Skeletal muscle satellite cell (primary cell): ENCODE results near the gene ADCY3.
"Not testable (repeated sequence)": the region's sequence is repeated elsewhere in the genome, so short reads cannot be mapped to it uniquely, and the experiment has no call there.

Experiments used
- H3K27me3 ChIP-seq: 2 replicates; pipeline ENCODE4 v1.7.0; 2013; ENCODE audit warnings: low read length; ENCODE audit not compliant: control insufficient read depth, insufficient read depth
- H3K36me3 ChIP-seq: 2 replicates; pipeline ENCODE4 v1.7.0; 2013; ENCODE audit warnings: mild to moderate bottlenecking, control low read depth, low read length; ENCODE audit not compliant: insufficient read depth
- H3K4me1 ChIP-seq: 2 replicates; pipeline ENCODE4 v1.7.0; 2013; ENCODE audit warnings: low read length; ENCODE audit not compliant: control insufficient read depth, insufficient read depth
- H3K4me2 ChIP-seq: 2 replicates; pipeline ENCODE4 v1.7.0; 2013; ENCODE audit warnings: mild to moderate bottlenecking, low read length
- H3K4me3 ChIP-seq: 2 replicates; pipeline ENCODE4 v1.7.0; 2013; ENCODE audit warnings: low read length
- H3K9ac ChIP-seq: 2 replicates; pipeline ENCODE4 v1.7.0; 2013; ENCODE audit warnings: mild to moderate bottlenecking, low read depth, low read length, moderate library complexity
- H3K9me3 ChIP-seq: replicated peaks from 2 replicates; pipeline ENCODE4 v1.7.0; 2013; ENCODE audit warnings: mild to moderate bottlenecking, control low read depth, low read length

ADCY3 gene

DNA sequence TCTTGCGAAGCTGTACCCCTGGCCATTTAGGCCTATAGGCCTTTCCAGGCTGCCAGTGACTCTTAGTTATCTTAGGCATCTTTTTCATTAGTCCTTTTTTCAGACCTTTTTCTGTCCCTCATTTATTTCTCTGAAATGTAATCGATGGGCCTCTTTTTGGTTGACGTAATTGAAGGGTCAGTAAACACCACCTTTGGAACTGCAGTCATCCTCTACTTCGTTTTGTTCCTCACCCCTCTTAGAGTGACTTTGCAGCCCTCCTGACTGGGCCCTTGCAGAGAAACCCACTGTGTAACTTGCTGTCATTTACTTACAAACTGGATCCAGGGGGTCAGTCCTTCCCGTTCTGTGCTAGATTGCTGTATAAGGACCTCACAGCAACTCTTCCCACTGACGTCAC is 103.6 kb downstream of the ADCY3 start:
- Histone ChIP-seq H3K4me3 (no peak overlapping the region), H3K36me3 (peaks cover 57% of the 10 kb centered on the region), H3K4me2 (no peak overlapping the region), H3K9me3 (no peaks in the 10 kb centered on the region), H3K9ac (no peak overlapping the region), H3K27me3 (no peaks in the 10 kb centered on the region), H3K4me1 (peaks cover 18% of the 10 kb centered on the region)

DNA sequence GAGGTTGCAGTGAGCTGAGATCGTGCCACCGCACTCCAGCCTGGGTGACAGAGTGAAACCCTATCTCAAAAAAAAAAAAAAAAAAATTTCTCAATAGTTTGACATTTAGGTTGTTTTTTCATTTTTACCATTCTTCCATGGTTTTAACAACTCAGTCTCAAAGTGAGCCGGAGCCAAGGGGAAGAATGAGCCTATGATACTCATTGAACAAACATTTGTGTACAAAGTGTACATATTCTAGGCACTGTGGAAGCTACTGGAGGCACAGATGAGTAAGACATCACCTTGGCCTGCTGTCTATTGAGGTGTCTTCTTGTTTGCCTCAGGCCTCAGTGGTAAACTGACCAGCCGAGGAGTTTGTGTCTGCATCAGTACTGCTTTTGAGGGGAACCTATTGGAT is 104.9 kb downstream of the ADCY3 start:
- Histone ChIP-seq H3K4me3 (no peak overlapping the region), H3K36me3 (peaks cover 46% of the 10 kb centered on the region), H3K9ac (no peak overlapping the region), H3K4me2 (no peak overlapping the region), H3K9me3 (no peaks in the 10 kb centered on the region), H3K4me1 (peaks cover 18% of the 10 kb centered on the region), H3K27me3 (no peaks in the 10 kb centered on the region)

DNA sequence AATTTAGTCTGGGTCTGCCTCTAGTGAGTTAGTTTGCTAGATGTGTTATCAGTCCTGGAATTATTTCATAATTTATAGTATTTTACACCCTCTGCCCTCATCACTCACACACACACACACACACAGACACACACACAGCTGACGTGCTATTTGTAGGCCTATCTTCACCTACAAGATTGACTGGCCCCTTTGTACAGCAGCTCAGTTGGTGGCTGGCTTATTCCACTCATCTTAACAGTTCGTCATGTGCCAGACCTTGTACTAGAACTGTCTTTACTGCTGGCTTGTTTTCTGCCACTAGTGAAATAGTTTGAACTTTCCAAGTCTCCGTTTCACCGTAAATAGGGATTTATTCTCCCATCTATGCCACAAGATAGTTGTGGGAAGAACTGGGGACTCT is 105.5 kb downstream of the ADCY3 start:
- Histone ChIP-seq H3K4me1 (peaks cover 22% of the 10 kb centered on the region), H3K27me3 (no peaks in the 10 kb centered on the region), H3K4me2 (no peak overlapping the region), H3K36me3 (peaks cover 42% of the 10 kb centered on the region), H3K9me3 (no peaks in the 10 kb centered on the region), H3K4me3 (no peak overlapping the region), H3K9ac (no peak overlapping the region)

DNA sequence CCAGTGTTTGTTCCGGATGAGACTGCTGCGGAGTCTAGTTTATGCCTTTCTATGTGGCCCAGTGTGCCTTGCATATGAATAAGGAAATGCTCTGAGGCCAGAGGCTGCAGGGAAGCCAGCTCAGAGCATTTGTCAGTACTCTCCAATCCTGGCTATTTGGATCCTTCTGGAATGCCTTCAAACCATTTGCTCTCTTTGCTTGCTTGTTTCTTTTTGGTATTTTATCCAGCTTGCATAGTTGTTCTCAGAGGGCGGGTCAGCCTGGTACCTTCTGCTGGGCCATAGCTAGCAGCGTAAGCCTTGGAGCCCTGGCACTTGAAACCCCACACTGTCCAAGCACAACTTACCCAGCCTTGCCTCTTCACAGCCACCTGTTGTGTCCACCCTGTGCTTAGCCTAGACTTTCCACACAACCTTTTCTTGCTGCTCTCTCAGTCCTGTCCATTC is 106.3 kb downstream of the ADCY3 start:
- H3K4me3 ChIP-seq, result no peak overlapping the region

DNA sequence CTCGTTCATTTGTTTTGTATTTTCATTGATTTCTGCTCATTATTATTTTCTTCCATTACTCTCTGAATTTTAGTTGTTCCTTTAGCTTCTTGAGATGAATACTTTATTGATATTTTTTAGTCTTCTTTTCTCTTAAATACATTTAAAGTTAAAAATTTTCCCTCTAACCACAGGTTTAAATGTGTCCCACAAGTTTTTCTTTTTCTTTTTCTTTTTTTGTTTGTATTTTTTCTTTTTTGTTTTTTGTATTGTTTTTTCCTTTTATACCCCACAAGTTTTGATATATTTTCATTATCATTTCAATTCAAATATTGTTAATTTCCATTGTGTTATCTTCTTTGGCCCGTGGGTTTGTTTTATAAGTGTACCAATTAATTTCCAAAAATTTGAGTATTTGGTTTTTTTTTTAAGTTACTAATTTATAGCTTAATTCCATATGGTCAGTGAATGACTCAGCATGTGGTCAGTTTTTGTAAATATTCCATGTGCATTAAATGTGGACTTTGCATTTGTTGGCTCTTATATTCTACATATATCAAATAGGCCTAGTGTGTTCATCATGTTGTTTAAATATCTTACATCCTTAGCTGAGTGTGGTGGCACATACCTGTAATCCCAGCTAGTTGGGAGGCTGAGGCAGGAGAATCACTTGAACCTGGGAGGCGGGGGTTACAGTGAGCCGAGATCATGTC is 110.6 kb downstream of the ADCY3 start:
- H3K4me1 ChIP-seq, result peaks cover 6% of the 10 kb centered on the region
- H3K27me3 ChIP-seq, result no peaks in the 10 kb centered on the region
- H3K4me3 ChIP-seq, result no peak overlapping the region
- H3K4me2 ChIP-seq, result no peak overlapping the region
- H3K9ac ChIP-seq, result no peak overlapping the region
- H3K9me3 ChIP-seq, result no peaks in the 10 kb centered on the region
- H3K36me3 ChIP-seq, result peaks cover 4% of the 10 kb centered on the region

More for the DNA sequence above, 106.3 kb downstream of the ADCY3 start:
- no peak overlapping the region for H3K4me2 ChIP-seq
- no peaks in the 10 kb centered on the region for H3K9me3 ChIP-seq
- H3K27me3 ChIP-seq, result no peaks in the 10 kb centered on the region
- H3K9ac ChIP-seq, result no peak overlapping the region
- peaks cover 34% of the 10 kb centered on the region for H3K36me3 ChIP-seq
- peaks cover 20% of the 10 kb centered on the region for H3K4me1 ChIP-seq

DNA sequence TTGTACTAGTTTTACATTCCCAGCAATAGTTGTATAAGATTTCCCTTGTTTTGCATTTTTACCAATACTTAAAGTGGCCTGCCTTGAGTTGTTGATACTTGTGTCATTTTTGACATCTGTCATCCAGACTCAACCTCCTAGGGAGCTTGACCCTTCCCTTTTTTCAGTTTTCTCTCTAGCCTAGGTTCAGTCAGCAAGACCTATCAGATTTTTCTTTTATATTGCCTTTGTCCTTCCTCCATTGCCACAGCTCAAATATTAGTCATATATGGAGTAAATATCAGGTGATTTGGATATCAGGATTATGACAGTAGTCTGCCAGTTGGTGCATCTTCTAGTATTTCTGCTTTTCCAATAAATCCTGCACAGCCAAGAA is 113.4 kb downstream of the ADCY3 start:
- H3K9me3 ChIP-seq, result no peaks in the 10 kb centered on the region
- no peak overlapping the region for H3K9ac ChIP-seq
- H3K4me1 ChIP-seq, result peaks cover 6% of the 10 kb centered on the region
- no peak overlapping the region for H3K4me3 ChIP-seq
- H3K27me3 ChIP-seq, result no peaks in the 10 kb centered on the region
- H3K36me3 ChIP-seq, result peaks cover 2% of the 10 kb centered on the region
- no peak overlapping the region for H3K4me2 ChIP-seq

DNA sequence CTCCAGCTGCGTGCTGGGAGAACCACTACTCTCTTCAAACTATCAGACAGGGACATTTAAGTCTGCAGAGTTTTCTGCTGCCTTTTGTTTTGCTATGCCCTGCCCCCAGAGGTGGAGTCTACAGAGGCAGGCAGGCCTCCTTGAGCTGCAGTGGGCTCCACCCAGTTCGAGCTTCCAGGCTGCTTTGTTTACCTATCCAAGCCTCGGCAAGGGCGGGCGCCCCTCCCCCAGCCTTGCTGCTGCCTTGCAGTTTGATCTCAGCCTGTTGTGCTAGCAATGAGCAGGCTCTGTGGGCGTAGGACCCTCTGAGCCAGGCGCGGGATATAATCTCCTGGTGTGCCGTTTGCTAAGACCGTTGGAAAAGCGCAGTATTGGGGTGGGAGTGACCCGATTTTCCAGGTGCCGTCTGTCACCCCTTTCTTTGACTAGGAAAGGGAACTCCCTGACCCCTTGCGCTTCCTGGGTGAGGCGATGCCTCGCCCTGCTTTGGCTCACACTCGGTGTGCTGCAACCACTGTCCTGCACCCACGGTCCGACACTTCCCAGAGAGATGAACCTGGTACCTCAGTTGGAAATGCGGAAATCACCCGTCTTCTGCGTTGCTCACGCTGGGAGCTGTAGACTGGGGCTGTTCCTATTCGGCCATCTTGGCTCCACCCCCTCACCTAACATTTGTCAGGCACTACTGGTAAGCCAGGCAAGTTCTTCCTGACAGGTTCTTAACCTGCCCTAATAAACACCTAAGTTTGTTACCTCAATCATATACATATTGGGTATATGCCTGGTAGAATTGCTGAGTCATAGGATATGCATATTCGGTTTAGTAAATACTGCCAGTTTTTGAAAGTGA is 114.0 kb downstream of the ADCY3 start:
- not testable (repeated sequence) for H3K4me2 ChIP-seq, H3K4me1 ChIP-seq, H3K9ac ChIP-seq, H3K9me3 ChIP-seq, H3K27me3 ChIP-seq, H3K4me3 ChIP-seq, H3K36me3 ChIP-seq

DNA sequence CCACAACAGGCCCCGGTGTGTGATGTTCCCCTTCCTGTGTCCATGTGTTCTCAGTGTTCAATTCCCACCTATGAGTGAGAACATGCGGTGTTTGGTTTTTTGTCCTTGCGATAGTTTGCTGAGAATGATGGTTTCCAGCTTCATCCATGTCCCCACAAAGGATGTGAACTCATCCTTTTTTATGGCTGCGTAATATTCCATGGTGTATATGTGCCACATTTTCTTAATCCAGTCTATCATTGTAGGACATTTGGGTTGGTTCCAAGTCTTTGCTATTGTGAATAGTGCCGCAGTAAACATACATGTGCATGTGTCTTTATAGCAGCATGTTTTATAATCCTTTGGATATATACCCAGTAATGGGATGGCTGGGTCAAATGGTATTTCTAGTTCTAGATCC is 119.5 kb downstream of the ADCY3 start:
- H3K27me3 ChIP-seq, H3K4me2 ChIP-seq, H3K9me3 ChIP-seq, H3K9ac ChIP-seq, H3K36me3 ChIP-seq, H3K4me1 ChIP-seq, H3K4me3 ChIP-seq: not testable (repeated sequence)

DNA sequence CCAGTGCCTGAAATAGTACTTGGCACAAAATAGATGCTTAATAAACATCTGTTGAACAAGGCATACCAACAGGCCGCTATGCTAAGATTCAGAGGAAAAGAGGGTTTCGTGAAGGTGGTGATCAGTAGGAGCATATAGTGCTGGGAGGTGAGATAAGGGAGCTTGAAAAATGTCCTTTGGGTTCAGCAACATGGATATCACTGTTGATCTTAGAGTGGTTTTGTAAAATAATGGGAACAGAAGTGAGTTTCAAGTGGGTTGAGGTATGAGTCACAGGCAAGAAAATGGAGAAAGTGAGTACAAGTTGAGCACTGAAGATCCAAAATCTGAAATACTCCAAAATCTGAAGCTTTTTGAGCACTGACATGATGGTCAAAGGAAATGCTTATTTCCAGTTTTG is 122.4 kb downstream of the ADCY3 start:
- H3K4me2 ChIP-seq, result no peak overlapping the region

DNA sequence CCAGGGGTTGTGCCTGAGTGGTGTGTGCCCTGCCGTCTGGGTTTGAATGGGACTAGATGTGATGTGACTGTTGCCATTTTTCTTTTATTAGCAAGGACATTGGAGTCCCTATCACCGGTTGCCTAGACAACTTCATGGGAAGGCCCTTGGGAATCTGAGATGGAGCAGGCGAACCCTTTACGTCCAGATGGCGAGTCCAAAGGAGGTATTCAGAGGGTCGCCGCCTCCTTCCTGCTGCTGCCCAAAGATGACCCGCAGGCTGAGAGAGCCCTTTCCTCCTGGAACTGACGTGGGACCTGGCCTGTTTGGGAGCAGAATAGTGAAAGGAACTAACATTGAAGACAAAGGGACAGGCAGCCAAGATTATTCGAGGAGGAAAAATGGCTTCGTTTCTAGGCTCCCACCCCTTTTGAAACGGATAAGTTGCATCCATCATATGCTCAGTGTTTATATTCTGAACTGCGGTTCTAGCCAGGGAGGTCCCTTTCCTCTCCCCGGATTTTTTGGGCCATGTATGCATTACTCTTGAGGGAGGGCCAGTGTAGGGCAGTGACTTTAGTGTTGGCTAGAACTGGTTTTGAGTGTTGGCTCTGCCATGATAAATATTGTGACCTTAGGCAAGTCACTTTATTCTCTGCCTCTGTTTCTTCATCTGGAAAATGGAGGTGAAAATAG is 126.1 kb downstream of the ADCY3 start:
- H3K9me3 ChIP-seq, result no peaks in the 10 kb centered on the region
- peak overlapping the region; percentile 86 for H3K4me2 ChIP-seq
- no peaks in the 10 kb centered on the region for H3K27me3 ChIP-seq
- peak overlapping the region; percentile 91 for H3K4me3 ChIP-seq
- peaks cover 12% of the 10 kb centered on the region for H3K4me1 ChIP-seq
- no peaks in the 10 kb centered on the region for H3K36me3 ChIP-seq
- peak overlapping the region; percentile 98 for H3K9ac ChIP-seq

More for the DNA sequence above, 122.4 kb downstream of the ADCY3 start:
- Histone ChIP-seq H3K9me3 (no peaks in the 10 kb centered on the region), H3K4me1 (peaks cover 12% of the 10 kb centered on the region), H3K27me3 (no peaks in the 10 kb centered on the region), H3K9ac (no peak overlapping the region), H3K36me3 (peaks cover 5% of the 10 kb centered on the region), H3K4me3 (no peak overlapping the region)

DNA sequence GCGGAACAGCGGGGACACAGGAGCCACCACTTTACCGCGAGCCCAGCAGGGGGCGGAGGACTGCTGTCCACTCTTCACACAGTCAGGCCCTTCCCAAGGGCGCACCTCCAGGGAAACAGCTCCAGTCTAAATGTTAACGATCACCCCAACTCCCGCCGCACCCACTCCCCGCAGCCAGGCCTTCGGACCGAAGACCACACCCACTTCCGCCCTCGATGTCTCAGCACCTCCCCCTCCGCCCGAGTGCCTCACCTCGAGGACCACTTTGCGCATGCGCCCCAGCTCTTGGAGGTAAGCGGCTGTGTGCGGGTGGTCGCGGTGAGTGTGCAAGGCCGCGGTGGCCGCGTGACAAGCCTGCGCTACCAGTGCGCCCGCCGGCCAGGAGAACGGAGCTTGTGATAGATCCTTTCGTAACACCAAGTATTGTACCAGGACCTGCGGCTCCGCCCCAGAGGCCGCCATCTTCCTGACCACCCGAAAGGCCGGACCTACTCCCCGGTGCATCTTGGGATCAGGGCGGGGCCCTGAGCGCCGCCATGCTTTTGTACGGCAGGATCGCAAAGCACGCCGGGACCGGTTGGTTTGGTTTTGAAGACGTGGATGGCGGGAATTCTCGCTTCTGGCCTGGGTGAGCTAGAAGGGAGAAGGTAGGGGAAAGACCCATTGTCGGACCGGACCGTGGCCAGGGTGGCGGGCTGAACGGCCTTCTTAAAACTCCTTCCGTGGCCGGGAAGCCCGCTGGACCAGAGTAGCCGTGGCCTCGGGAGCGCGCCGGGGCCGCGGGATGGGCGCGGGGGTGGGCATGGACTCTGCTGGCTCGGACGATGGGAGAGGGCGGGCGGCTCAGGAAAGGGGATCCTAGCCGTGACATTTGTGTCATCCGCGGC is 126.9 kb downstream of the ADCY3 start, which contains the start of the genes CENPO and PTRHD1:
CENPO (plus strand) TSS at position 552 of the 887 bp plus-strand sequence. CDS start 495 bp downstream, outside the sequence.
PTRHD1 (minus strand) TSS at position 518 of the 887 bp plus-strand sequence; CDS start at position 504, 14 bp downstream.
- Histone ChIP-seq H3K4me2 (peak within 1 kb of the TSS; percentile 86), H3K4me3 (peak within 1 kb of the TSS; percentile 91), H3K9me3 (no peaks in the 10 kb centered on the region), H3K9ac (peak within 1 kb of the TSS; percentile 98), H3K36me3 (no peaks in the 10 kb centered on the region), H3K4me1 (peaks cover 12% of the 10 kb centered on the region), H3K27me3 (no peaks in the 10 kb centered on the region)
